HCT116 (cell line): Measurements from ENCODE around the gene THBD. TPM values are rescaled to one million over a fixed set of nuclear protein-coding genes. Genes with fewer than 3 reads are reported as not detected.

ENCODE experiments used
- ATAC-seq: fragments of 200-7000 bp; cut with Tn5 transposase; 2 replicates; pipeline ENCODE4 v1.9.1; 2020; ENCODE audit warnings: mild to moderate bottlenecking, moderate library complexity
- BruUV-seq: library from RNA; stranded (reverse); fragments of 400-500 nt; replicated peaks from 2 replicates; lab custom pipeline; 2021; lab: Mats Ljungman, UMichigan
- CTCF ChIA-PET: fragments of 300-600 bp; sonication (Branson Sonifier 250); formaldehyde crosslinking; loops from one replicate; lab custom pipeline; 2021; ENCODE audit warnings: antibody characterized with exemption; lab: Charles Lee
- POLR2A ChIA-PET: fragments of 300-600, 350-600 bp; sonication (Branson Sonifier 250); formaldehyde crosslinking; loops from one replicate; lab custom pipeline; 2021; ENCODE audit warnings: antibody characterized with exemption; lab: Charles Lee
- RAD21 ChIA-PET, 2 experiments: fragments of 300-600 bp; sonication (Branson Sonifier 250); formaldehyde crosslinking; loops; one replicate each; lab custom pipeline; 2023; ENCODE audit warnings: low total read pairs in 2 of 2; ENCODE audit not compliant: uncharacterized antibody in 2 of 2, unreplicated experiment in 2 of 2, low non-redundant PET in 1 of 2; lab: Charles Lee
- DNase-seq: peaks from one replicate; pipeline ENCODE4 v3.0.0-alpha.2; 2010; ENCODE audit warnings: low read depth, low spot score
- H2AFZ ChIP-seq: fragments of 200-600 bp; shearing (Covaris generic), sonication (generic); 2 replicates; pipeline ENCODE4 v1.6.1; 2017; ENCODE audit warnings: low read depth, mixed run types, mixed read lengths, antibody characterized with exemption, low read length; ENCODE audit not compliant: poor library complexity, severe bottlenecking
- H3K27ac ChIP-seq: 2 replicates; pipeline ENCODE4 v1.5.1; 2012; ENCODE audit warnings: low read depth, low read length
- H3K27me3 ChIP-seq: fragments of 200-600 bp; sonication (generic); 2 replicates; pipeline ENCODE4 v1.6.1; 2016; ENCODE audit warnings: mixed run types, low read length, mixed read lengths; ENCODE audit not compliant: insufficient read depth
- H3K36me3 ChIP-seq, 2 experiments: fragments of 200-500 bp in 1 of 2; fragments of 200-600 bp in 1 of 2; sonication (Bioruptor generic) in 1 of 2; sonication (generic) in 1 of 2; 2 replicates each; pipeline versions ENCODE4 v1.5.1 to v1.6.1; 2014 to 2016; ENCODE audit warnings: low read length in 2 of 2, inconsistent platforms in 1 of 2, mixed read lengths in 1 of 2, mixed run types in 1 of 2; ENCODE audit not compliant: insufficient read depth in 2 of 2, control insufficient read depth in 1 of 2
- H3K4me1 ChIP-seq, 2 experiments: fragments of 200-600 bp in 1 of 2; sonication (generic) in 1 of 2; 2 replicates each; pipeline versions ENCODE4 v1.5.1 to v1.6.1; 2012 to 2017; ENCODE audit warnings: low read length in 2 of 2, inconsistent platforms in 1 of 2, mild to moderate bottlenecking in 1 of 2, mixed read lengths in 1 of 2, mixed run types in 1 of 2, moderate library complexity in 1 of 2; ENCODE audit not compliant: insufficient read depth in 2 of 2, control insufficient read depth in 1 of 2
- H3K4me2 ChIP-seq: fragments of 200-600 bp; sonication (generic); 2 replicates; pipeline ENCODE4 v1.6.1; 2017; ENCODE audit warnings: mixed run types, low read length, mixed read lengths
- H3K4me3 ChIP-seq, 2 experiments: fragments of 200-600 bp in 1 of 2; sonication (generic) in 1 of 2; replicated peaks in 1 of 2; 2 replicates each; pipeline ENCODE4 v1.5.1; 2011 to 2016; ENCODE audit warnings: low read length in 2 of 2, control low read depth in 1 of 2, low read depth in 1 of 2, mild to moderate bottlenecking in 1 of 2, mixed read lengths in 1 of 2, mixed run types in 1 of 2
- H3K79me2 ChIP-seq: fragments of 200-600 bp; sonication (generic); 2 replicates; pipeline ENCODE4 v1.6.1; 2017; ENCODE audit warnings: mild to moderate bottlenecking, mixed run types, low read length, moderate library complexity, mixed read lengths; ENCODE audit not compliant: insufficient read depth
- H3K9ac ChIP-seq: fragments of 200-600 bp; sonication (generic); 2 replicates; pipeline ENCODE4 v1.6.1; 2016; ENCODE audit warnings: low read length, mixed read lengths
- H3K9me2 ChIP-seq: fragments of 200-600 bp; sonication (generic), shearing (Covaris generic); 2 replicates; pipeline ENCODE4 v1.6.1; 2017; ENCODE audit warnings: mixed run types, mild to moderate bottlenecking, moderate library complexity; ENCODE audit not compliant: insufficient read depth
- H3K9me3 ChIP-seq, 2 experiments: fragments of 200-500 bp in 1 of 2; fragments of 200-600 bp in 1 of 2; sonication (Bioruptor generic) in 1 of 2; sonication (generic) in 1 of 2; 2 replicates each; pipeline ENCODE4 v1.6.1; 2014 to 2017; ENCODE audit warnings: low read length in 2 of 2, mixed read lengths in 2 of 2, inconsistent platforms in 1 of 2, low read depth in 1 of 2, mild to moderate bottlenecking in 1 of 2, mixed run types in 1 of 2, moderate library complexity in 1 of 2; ENCODE audit not compliant: control insufficient read depth in 1 of 2, insufficient read depth in 1 of 2
- H4K20me1 ChIP-seq: fragments of 200-600 bp; sonication (generic), shearing (Covaris generic); 2 replicates; pipeline ENCODE4 v1.6.1; 2017; ENCODE audit warnings: mixed run types, mild to moderate bottlenecking, moderate library complexity; ENCODE audit not compliant: insufficient read depth
- CBX3 ChIP-seq: IDR thresholded peaks from 2 replicates; pipeline ENCODE4 v1.6.1; 2012; ENCODE audit warnings: low read depth
- CEBPB ChIP-seq: IDR thresholded peaks from 2 replicates; pipeline ENCODE4 v1.6.1; 2012; ENCODE audit warnings: low read depth
- FOSL1 ChIP-seq: IDR thresholded peaks from 2 replicates; pipeline ENCODE4 v1.6.1; 2012; ENCODE audit warnings: low read depth
- RAD21 ChIP-seq: IDR thresholded peaks from 2 replicates; pipeline ENCODE4 v1.6.1; 2012; ENCODE audit warnings: low read depth, mild to moderate bottlenecking
- SIN3A ChIP-seq: IDR thresholded peaks from 2 replicates; pipeline ENCODE4 v1.6.1; 2012; ENCODE audit warnings: low read depth
- YY1 ChIP-seq: IDR thresholded peaks from 2 replicates; pipeline ENCODE4 v1.6.1; 2011; ENCODE audit warnings: low read length, low read depth, moderate library complexity, mild to moderate bottlenecking; ENCODE audit not compliant: insufficient replicate concordance; ENCODE audit errors: extremely low read depth
- ZNF274 ChIP-seq: fragments of 200-500 bp; sonication (Bioruptor generic); IDR thresholded peaks from 2 replicates; pipeline ENCODE4 v1.6.1; 2014; ENCODE audit warnings: mild to moderate bottlenecking, low read depth, low read length, inconsistent platforms
- intact Hi-C: fragments of 100-400 bp; cut with micrococcal nuclease; formaldehyde crosslinking; loops from 2 replicates; pipeline ENCODE4 v1.10.0; 2022
- total RNA-seq: library from RNA; stranded (reverse); gene quantifications from one replicate; pipeline ENCODE4 v1.2.1, GENCODE V29; 2021; ENCODE audit not compliant: unreplicated experiment
- TF ChIP-seq, protein P1 (sequence below), 3 experiments: fragments of 200-600 bp in 1 of 3; sonication (generic) in 1 of 3; IDR thresholded peaks in 2 of 3; conservative IDR thresholded peaks in 1 of 3; 2 replicates each; pipeline ENCODE4 v1.5.1; 2012 to 2017; ENCODE audit warnings: low read depth in 2 of 3, low read length in 2 of 3, antibody characterized with exemption in 1 of 3, borderline replicate concordance in 1 of 3, control low read depth in 1 of 3, mild to moderate bottlenecking in 1 of 3, mixed read lengths in 1 of 3, mixed run types in 1 of 3, moderate library complexity in 1 of 3; ENCODE audit not compliant: insufficient read depth in 1 of 3

THBD gene
- total RNA-seq, 1 experiment from 2014 or later, result 0.39 TPM

DNA sequence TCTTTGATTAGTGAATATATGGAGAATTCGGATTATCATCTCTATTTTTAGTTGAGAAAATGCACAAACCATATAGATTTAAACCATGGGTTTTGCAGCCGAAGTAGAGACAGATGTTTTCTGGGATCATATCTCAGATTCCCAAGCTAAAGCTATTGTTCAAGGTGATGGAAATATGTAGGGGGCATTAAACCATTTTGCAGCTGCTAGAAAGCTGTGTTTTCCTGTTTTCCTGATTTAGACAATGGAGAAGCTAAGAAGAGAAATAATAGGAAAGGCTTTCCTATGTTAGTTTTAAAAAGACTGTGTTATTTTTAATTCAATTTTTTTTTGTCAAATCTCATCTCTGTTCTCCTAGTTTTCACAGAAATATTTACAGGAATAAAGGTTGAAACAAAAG, 30.5 kb upstream of the THBD start:
- DNase-seq (no peak), ATAC-seq (no peak)
- H3K79me2 ChIP-seq, result no peaks in the 10 kb centered on the region
- BruUV-seq, result no TSS peak
- H3K4me2 ChIP-seq, result no peak overlapping the region
- no peak overlapping the region for H3K4me3 ChIP-seq
- RAD21 ChIA-PET, result no interaction called here
- POLR2A ChIA-PET, result no interaction called here
- H3K36me3 ChIP-seq, result no peaks in the 10 kb centered on the region; a peak in 1 of 4 replicates
- H3K4me1 ChIP-seq, result no peaks in the 10 kb centered on the region
- no peak for TF ChIP-seq SIN3A
- CTCF ChIA-PET, result interaction anchor here (1.2 kb wide), 1 partner anchor 23 kb away, joined by 3 read pairs; no protein-coding TSS in a partner anchor
- no peaks in the 10 kb centered on the region for H3K9me3 ChIP-seq
- H4K20me1 ChIP-seq, result no peaks in the 10 kb centered on the region
- no peak overlapping the region for H3K27ac ChIP-seq
- intact Hi-C loops, result loop anchor here (1.0 kb wide), 1 partner anchor 389 kb away; no protein-coding TSS in a partner anchor
- peaks cover 13% of the 10 kb centered on the region for H3K27me3 ChIP-seq
- H3K9me2 ChIP-seq, result no peaks in the 10 kb centered on the region
- no peak overlapping the region for H2AFZ ChIP-seq
- no peak overlapping the region for H3K9ac ChIP-seq

DNA sequence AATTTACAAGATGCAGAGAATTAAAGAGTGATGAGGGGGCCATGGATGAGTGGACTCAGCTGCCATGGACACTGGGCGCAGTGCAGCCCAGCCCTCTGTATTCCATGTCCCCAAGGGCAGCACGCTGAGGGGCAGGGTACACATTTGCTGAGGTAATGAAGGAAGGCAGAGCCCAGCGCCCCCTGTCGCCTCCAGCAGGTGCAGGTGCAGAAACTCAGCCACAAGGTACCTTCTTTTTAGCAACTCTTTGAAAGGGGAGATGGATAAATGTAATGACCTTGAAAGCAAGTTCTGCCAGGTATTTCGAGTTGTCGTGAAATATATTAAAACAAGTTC, 29.5 kb upstream of the THBD start:
- ATAC-seq, result peak; percentile 80
- CTCF ChIA-PET, result interaction anchor here (1.0 kb wide), 1 partner anchor 104 kb away, joined by 3 read pairs; no protein-coding TSS in a partner anchor
- RAD21 ChIA-PET, result no interaction called here

More for the DNA sequence above, 29.5 kb upstream of the THBD start:
- Histone ChIP-seq H3K4me3 (no peak overlapping the region), H3K4me1 (no peaks in the 10 kb centered on the region), H4K20me1 (no peaks in the 10 kb centered on the region), H3K9me2 (no peaks in the 10 kb centered on the region), H3K79me2 (no peaks in the 10 kb centered on the region), H2AFZ (no peak overlapping the region), H3K9ac (no peak overlapping the region), H3K27ac (no peak overlapping the region), H3K27me3 (peaks cover 13% of the 10 kb centered on the region), H3K9me3 (no peaks in the 10 kb centered on the region), H3K36me3 (no peaks in the 10 kb centered on the region; a peak in 1 of 4 replicates), H3K4me2 (no peak overlapping the region)
- POLR2A ChIA-PET, result no interaction called here
- intact Hi-C loops, result loop anchor here (1.0 kb wide), 1 partner anchor 388 kb away; no protein-coding TSS in a partner anchor
- no TSS peak for BruUV-seq
- no peak for DNase-seq
- TF ChIP-seq ZNF274, result no peak
- TF ChIP-seq, protein P1, sequence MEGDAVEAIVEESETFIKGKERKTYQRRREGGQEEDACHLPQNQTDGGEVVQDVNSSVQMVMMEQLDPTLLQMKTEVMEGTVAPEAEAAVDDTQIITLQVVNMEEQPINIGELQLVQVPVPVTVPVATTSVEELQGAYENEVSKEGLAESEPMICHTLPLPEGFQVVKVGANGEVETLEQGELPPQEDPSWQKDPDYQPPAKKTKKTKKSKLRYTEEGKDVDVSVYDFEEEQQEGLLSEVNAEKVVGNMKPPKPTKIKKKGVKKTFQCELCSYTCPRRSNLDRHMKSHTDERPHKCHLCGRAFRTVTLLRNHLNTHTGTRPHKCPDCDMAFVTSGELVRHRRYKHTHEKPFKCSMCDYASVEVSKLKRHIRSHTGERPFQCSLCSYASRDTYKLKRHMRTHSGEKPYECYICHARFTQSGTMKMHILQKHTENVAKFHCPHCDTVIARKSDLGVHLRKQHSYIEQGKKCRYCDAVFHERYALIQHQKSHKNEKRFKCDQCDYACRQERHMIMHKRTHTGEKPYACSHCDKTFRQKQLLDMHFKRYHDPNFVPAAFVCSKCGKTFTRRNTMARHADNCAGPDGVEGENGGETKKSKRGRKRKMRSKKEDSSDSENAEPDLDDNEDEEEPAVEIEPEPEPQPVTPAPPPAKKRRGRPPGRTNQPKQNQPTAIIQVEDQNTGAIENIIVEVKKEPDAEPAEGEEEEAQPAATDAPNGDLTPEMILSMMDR (IDR thresholded peaks at IDR 0.05 in 2 of 3, conservative IDR thresholded peaks at IDR 0.05 in 1 of 3; ENCODE audit: borderline replicate concordance in 1 of 3, insufficient read depth in 1 of 3, low read depth in 2 of 3, low read length in 2 of 3), result peak; percentile 31 to 82 (median 77); a peak in 5 of 6 replicates
- TF ChIP-seq YY1, result no peak
- TF ChIP-seq RAD21, result peak; percentile 43
- TF ChIP-seq CEBPB, result no peak
- TF ChIP-seq FOSL1, result no peak
- no peak for TF ChIP-seq CBX3
